ENCODE measurements around the gene SLC45A3.

SLC45A3 gene

GRCh38 chr1:205699416-205699815, 19.1 kb upstream of the SLC45A3 start:
- H3K27me3 ChIP-seq (ENCODE audit: control insufficient read depth in 1 of 2, insufficient read depth in 2 of 2, low read length in 2 of 2), result no peaks in the 10 kb centered on the region
- H3K36me3 ChIP-seq (ENCODE audit: insufficient read depth, low read length), result peaks cover 4% of the 10 kb centered on the region
- no peaks in the 10 kb centered on the region for H3K9me3 ChIP-seq (ENCODE audit: low read length)
- no peaks in the 10 kb centered on the region for H3K4me1 ChIP-seq (ENCODE audit: insufficient read depth, low read length)
- no peak overlapping the region for H3K9ac ChIP-seq (ENCODE audit: low read length)
- H3K27ac ChIP-seq (ENCODE audit: low read depth, low read length), result no peak overlapping the region
- H3K4me3 ChIP-seq (ENCODE audit: low read depth in 1 of 2, low read length in 2 of 2), result no peak overlapping the region

- H3K36me3 ChIP-seq (ENCODE audit: insufficient read depth, low read length), result peaks cover under 1% of the 10 kb centered on the region
- no peaks in the 10 kb centered on the region for H3K9me3 ChIP-seq (ENCODE audit: low read length)
- H3K4me1 ChIP-seq (ENCODE audit: insufficient read depth, low read length), result no peaks in the 10 kb centered on the region
- H3K27ac ChIP-seq (ENCODE audit: low read depth, low read length), result no peak overlapping the region
- no peak overlapping the region for H3K9ac ChIP-seq (ENCODE audit: low read length)
- no peaks in the 10 kb centered on the region for H3K27me3 ChIP-seq (ENCODE audit: control insufficient read depth in 1 of 2, insufficient read depth in 2 of 2, low read length in 2 of 2)
- no peak overlapping the region for H3K4me3 ChIP-seq (ENCODE audit: low read depth in 1 of 2, low read length in 2 of 2)
These were observed 18.6 kb upstream of the SLC45A3 start for GRCh38 chr1:205698921-205699320.

- H3K27ac ChIP-seq (ENCODE audit: low read depth, low read length), result no peak overlapping the region
- H3K4me1 ChIP-seq (ENCODE audit: insufficient read depth, low read length), result no peaks in the 10 kb centered on the region
These were observed 13.2 kb upstream of the SLC45A3 start for GRCh38 chr1:205693421-205693991.

GRCh38 chr1:205692423-205692822, 12.1 kb upstream of the SLC45A3 start:
- H3K4me1 ChIP-seq (ENCODE audit: insufficient read depth, low read length), result no peaks in the 10 kb centered on the region

More at GRCh38 chr1:205693421-205693991, 13.2 kb upstream of the SLC45A3 start:
- H3K36me3 ChIP-seq (ENCODE audit: insufficient read depth, low read length), result no peaks in the 10 kb centered on the region
- no peaks in the 10 kb centered on the region for H3K27me3 ChIP-seq (ENCODE audit: control insufficient read depth in 1 of 2, insufficient read depth in 2 of 2, low read length in 2 of 2)
- H3K4me3 ChIP-seq (ENCODE audit: low read depth in 1 of 2, low read length in 2 of 2), result no peak overlapping the region
- no peaks in the 10 kb centered on the region for H3K9me3 ChIP-seq (ENCODE audit: low read length)
- H3K9ac ChIP-seq (ENCODE audit: low read length), result no peak overlapping the region

GRCh38 chr1:205690122-205690756, 9.9 kb upstream of the SLC45A3 start:
- Histone ChIP-seq H3K9me3 (ENCODE audit: low read length) (no peaks in the 10 kb centered on the region), H3K27me3 (ENCODE audit: control insufficient read depth in 1 of 2, insufficient read depth in 2 of 2, low read length in 2 of 2) (no peaks in the 10 kb centered on the region), H3K36me3 (ENCODE audit: insufficient read depth, low read length) (no peaks in the 10 kb centered on the region), H3K27ac (ENCODE audit: low read depth, low read length) (no peak overlapping the region), H3K9ac (ENCODE audit: low read length) (no peak overlapping the region), H3K4me3 (ENCODE audit: low read depth in 1 of 2, low read length in 2 of 2) (no peak overlapping the region), H3K4me1 (ENCODE audit: insufficient read depth, low read length) (no peaks in the 10 kb centered on the region)

More at GRCh38 chr1:205692423-205692822, 12.1 kb upstream of the SLC45A3 start:
- no peaks in the 10 kb centered on the region for H3K36me3 ChIP-seq (ENCODE audit: insufficient read depth, low read length)
- H3K9me3 ChIP-seq (ENCODE audit: low read length), result no peaks in the 10 kb centered on the region
- no peak overlapping the region for H3K9ac ChIP-seq (ENCODE audit: low read length)
- H3K27ac ChIP-seq (ENCODE audit: low read depth, low read length), result no peak overlapping the region
- no peak overlapping the region for H3K4me3 ChIP-seq (ENCODE audit: low read depth in 1 of 2, low read length in 2 of 2)
- H3K27me3 ChIP-seq (ENCODE audit: control insufficient read depth in 1 of 2, insufficient read depth in 2 of 2, low read length in 2 of 2), result no peaks in the 10 kb centered on the region

GRCh38 chr1:205689479-205689878, 9.2 kb upstream of the SLC45A3 start:
- no peaks in the 10 kb centered on the region for H3K9me3 ChIP-seq (ENCODE audit: low read length)
- H3K4me1 ChIP-seq (ENCODE audit: insufficient read depth, low read length), result no peaks in the 10 kb centered on the region
- no peak overlapping the region for H3K4me3 ChIP-seq (ENCODE audit: low read depth in 1 of 2, low read length in 2 of 2)
- no peak overlapping the region for H3K27ac ChIP-seq (ENCODE audit: low read depth, low read length)
- H3K27me3 ChIP-seq (ENCODE audit: control insufficient read depth in 1 of 2, insufficient read depth in 2 of 2, low read length in 2 of 2), result no peaks in the 10 kb centered on the region
- H3K36me3 ChIP-seq (ENCODE audit: insufficient read depth, low read length), result no peaks in the 10 kb centered on the region
- no peak overlapping the region for H3K9ac ChIP-seq (ENCODE audit: low read length)

GRCh38 chr1:205688171-205689080, 8.1 kb upstream of the SLC45A3 start:
- Histone ChIP-seq H3K27ac (ENCODE audit: low read depth, low read length) (no peak overlapping the region), H3K9me3 (ENCODE audit: low read length) (no peaks in the 10 kb centered on the region), H3K4me3 (ENCODE audit: low read depth in 1 of 2, low read length in 2 of 2) (no peak overlapping the region), H3K9ac (ENCODE audit: low read length) (no peak overlapping the region), H3K36me3 (ENCODE audit: insufficient read depth, low read length) (no peaks in the 10 kb centered on the region), H3K27me3 (ENCODE audit: control insufficient read depth in 1 of 2, insufficient read depth in 2 of 2, low read length in 2 of 2) (no peaks in the 10 kb centered on the region), H3K4me1 (ENCODE audit: insufficient read depth, low read length) (no peaks in the 10 kb centered on the region)

- Histone ChIP-seq H3K27ac (ENCODE audit: low read depth, low read length) (no peak overlapping the region), H3K9ac (ENCODE audit: low read length) (no peak overlapping the region), H3K4me1 (ENCODE audit: insufficient read depth, low read length) (no peaks in the 10 kb centered on the region), H3K4me3 (ENCODE audit: low read depth in 1 of 2, low read length in 2 of 2) (no peak overlapping the region), H3K36me3 (ENCODE audit: insufficient read depth, low read length) (no peaks in the 10 kb centered on the region), H3K9me3 (ENCODE audit: low read length) (no peaks in the 10 kb centered on the region), H3K27me3 (ENCODE audit: control insufficient read depth in 1 of 2, insufficient read depth in 2 of 2, low read length in 2 of 2) (no peaks in the 10 kb centered on the region)
These were observed 6.9 kb upstream of the SLC45A3 start for GRCh38 chr1:205687242-205687641.

GRCh38 chr1:205681364-205681763, 1.1 kb upstream of the SLC45A3 start:
- Histone ChIP-seq H3K27me3 (ENCODE audit: control insufficient read depth in 1 of 2, insufficient read depth in 2 of 2, low read length in 2 of 2) (no peaks in the 10 kb centered on the region), H3K36me3 (ENCODE audit: insufficient read depth, low read length) (no peaks in the 10 kb centered on the region), H3K4me3 (ENCODE audit: low read depth in 1 of 2, low read length in 2 of 2) (no peak overlapping the region), H3K9ac (ENCODE audit: low read length) (no peak overlapping the region), H3K9me3 (ENCODE audit: low read length) (no peaks in the 10 kb centered on the region), H3K4me1 (ENCODE audit: insufficient read depth, low read length) (peaks cover 9% of the 10 kb centered on the region), H3K27ac (ENCODE audit: low read depth, low read length) (no peak overlapping the region)

GRCh38 chr1:205678286-205679111, 1.8 kb downstream of the SLC45A3 start:
- no peaks in the 10 kb centered on the region for H3K9me3 ChIP-seq (ENCODE audit: low read length)
- no peaks in the 10 kb centered on the region for H3K36me3 ChIP-seq (ENCODE audit: insufficient read depth, low read length)
- peaks cover 9% of the 10 kb centered on the region for H3K4me1 ChIP-seq (ENCODE audit: insufficient read depth, low read length)
- H3K9ac ChIP-seq (ENCODE audit: low read length), result no peak overlapping the region
- no peak overlapping the region for H3K4me3 ChIP-seq (ENCODE audit: low read depth in 1 of 2, low read length in 2 of 2)
- H3K27me3 ChIP-seq (ENCODE audit: control insufficient read depth in 1 of 2, insufficient read depth in 2 of 2, low read length in 2 of 2), result no peaks in the 10 kb centered on the region
- no peak overlapping the region for H3K27ac ChIP-seq (ENCODE audit: low read depth, low read length)

- H3K9ac ChIP-seq (ENCODE audit: low read length), result no peak overlapping the region
- no peak overlapping the region for H3K27ac ChIP-seq (ENCODE audit: low read depth, low read length)
- no peak overlapping the region for H3K4me3 ChIP-seq (ENCODE audit: low read depth in 1 of 2, low read length in 2 of 2)
- no peaks in the 10 kb centered on the region for H3K27me3 ChIP-seq (ENCODE audit: control insufficient read depth in 1 of 2, insufficient read depth in 2 of 2, low read length in 2 of 2)
- H3K4me1 ChIP-seq (ENCODE audit: insufficient read depth, low read length), result peaks cover 9% of the 10 kb centered on the region
- no peaks in the 10 kb centered on the region for H3K9me3 ChIP-seq (ENCODE audit: low read length)
- no peaks in the 10 kb centered on the region for H3K36me3 ChIP-seq (ENCODE audit: insufficient read depth, low read length)
These were observed 3.1 kb downstream of the SLC45A3 start for GRCh38 chr1:205677167-205677566.
